Measurements from ENCODE around the gene CARM1. TPM values are rescaled to one million over a fixed set of nuclear protein-coding genes. Genes with fewer than 3 reads are reported as not detected.

CARM1 gene
- total RNA-seq, 1 experiment from 2014 or later, result 35.7 TPM

DNA sequence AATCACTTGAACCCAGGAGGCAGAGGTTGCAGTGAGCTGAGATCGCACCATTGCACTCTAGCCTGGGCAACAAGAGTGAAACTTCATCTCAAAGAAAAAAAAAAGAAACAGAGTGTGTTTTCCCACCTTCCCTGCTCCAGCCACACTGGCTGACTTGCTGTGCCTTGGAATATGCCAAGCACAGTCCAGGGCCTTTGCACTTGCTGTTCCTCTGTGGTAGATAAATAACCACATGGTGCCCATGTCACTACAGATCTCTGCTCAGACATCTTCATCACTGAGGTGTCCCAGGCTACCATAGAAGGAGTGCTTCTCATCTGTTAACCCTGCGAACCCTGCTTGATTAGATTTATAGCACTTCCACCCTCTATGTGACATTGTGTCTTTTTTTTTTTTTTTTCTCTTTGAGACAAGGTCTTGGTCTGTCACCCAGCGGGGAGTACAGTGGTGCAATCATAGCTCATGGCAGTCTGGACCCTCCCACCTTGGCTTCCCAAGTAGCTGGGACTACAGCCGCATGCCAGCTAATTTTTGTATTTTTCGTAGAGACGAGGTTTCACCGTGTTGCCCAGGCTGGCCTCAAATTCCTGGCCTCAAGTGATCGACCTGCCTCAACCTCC lies 99.9 kb downstream of the CARM1 start:
- Histone ChIP-seq H3K27me3 (no peaks in the 10 kb centered on the region), H3K4me3 (no peak overlapping the region), H3K36me3 (peaks cover 1% of the 10 kb centered on the region; the same call in 1 of the 2 replicates), H3K4me1 (no peaks in the 10 kb centered on the region), H3K9me3 (replicated peaks) (no peaks in the 10 kb centered on the region), H3K27ac (no peak overlapping the region)
- DNase-seq, result no peak

Other genes starting within 250 kb of the CARM1 start
- 70.3 and 73.5 TPM in 2 replicates for gene SLC44A2, start 246.0 kb upstream of the CARM1 start, total RNA-seq (2014; rRNA removed; shearing (Covaris generic))
- 277 and 302 TPM in 2 replicates for gene ILF3, start 217.2 kb upstream of the CARM1 start, total RNA-seq (2014; rRNA removed; shearing (Covaris generic))
- 13.2 and 14.6 TPM in 2 replicates for gene QTRT1, start 170.1 kb upstream of the CARM1 start, total RNA-seq (2014; rRNA removed; shearing (Covaris generic))
- 56.7 and 59.5 TPM in 2 replicates for gene DNM2, start 153.5 kb upstream of the CARM1 start, total RNA-seq (2014; rRNA removed; shearing (Covaris generic))
- gene TMED1, start 35.3 kb upstream of the CARM1 start, total RNA-seq (2014; rRNA removed; shearing (Covaris generic)), result 25.2 and 26.0 TPM in 2 replicates
- gene C19orf38, start 23.1 kb upstream of the CARM1 start, total RNA-seq (2014; rRNA removed; shearing (Covaris generic)), result not detected in 2 replicates
- 22.1 and 25.2 TPM in 2 replicates for gene YIPF2, start 57.1 kb downstream of the CARM1 start, total RNA-seq (2014; rRNA removed; shearing (Covaris generic))
- gene TIMM29, start 57.3 kb downstream of the CARM1 start, total RNA-seq (2014; rRNA removed; shearing (Covaris generic)), result 22.5 and 23.4 TPM in 2 replicates
- 120 and 121 TPM in 2 replicates for gene SMARCA4, start 89.5 kb downstream of the CARM1 start, total RNA-seq (2014; rRNA removed; shearing (Covaris generic))
- gene LDLR, start 217.9 kb downstream of the CARM1 start, total RNA-seq (2014; rRNA removed; shearing (Covaris generic)), result 51.6 and 57.0 TPM in 2 replicates